K562 (cell line): ENCODE measurements around the gene ROBO3. TPM values are rescaled to one million over a fixed set of nuclear protein-coding genes. Genes with fewer than 3 reads are reported as not detected.

Source experiments
- ATAC-seq: fragments of 200-7000 bp; cut with Tn5 transposase; 3 replicates; pipeline ENCODE4 v1.9.1; 2020; ENCODE audit warnings: moderate library complexity
- Bru-seq: library from RNA; stranded (reverse); fragments of 400-500 nt; gene quantifications from one replicate; lab custom pipeline; 2021; lab: Mats Ljungman, UMichigan
- BruChase-seq, 2 experiments: library from RNA; stranded (reverse); fragments of 400-500 nt; gene quantifications; one replicate each; lab custom pipeline; 2021; lab: Mats Ljungman, UMichigan
- BruUV-seq: library from RNA; stranded (reverse); fragments of 400-500 nt; replicated peaks from 2 replicates; lab custom pipeline; 2021; lab: Mats Ljungman, UMichigan
- CTCF ChIA-PET: fragments of 300-600 bp; formaldehyde crosslinking; extraction: SDS; loops from one replicate; lab custom pipeline; 2021; ENCODE audit warnings: low intra/inter-chr PET ratio; lab: Yijun Ruan, JAX
- POLR2A ChIA-PET: fragments of 300-600, 350-650 bp; sonication (Branson Sonifier 250); formaldehyde crosslinking; extraction: SDS; loops from one replicate; lab custom pipeline; 2021; ENCODE audit warnings: antibody characterized with exemption, inconsistent platforms; lab: Yijun Ruan, JAX
- DNase-seq, 4 experiments: peaks; one replicate each; pipeline versions ENCODE4 v3.0.0 to v3.0.0-alpha.2; 2011 to 2018; ENCODE audit warnings: low spot score in 3 of 4, mixed read lengths in 3 of 4; ENCODE audit errors: extremely low read depth in 1 of 4
- FAIRE-seq: peaks from 2 replicates; lab custom pipeline; 2011; peaks lifted over from hg19 to GRCh38; lab: Jason Lieb, UNC
- H2AFZ ChIP-seq: 2 replicates; pipeline ENCODE4 v1.6.0; 2011; ENCODE audit warnings: low read depth, low read length, control low read depth, inconsistent platforms
- H3K27ac ChIP-seq: fragments of 200-600 bp; 3 replicates; pipeline ENCODE4 v1.8.0; 2011; ENCODE audit warnings: low read depth, mild to moderate bottlenecking, control low read depth, inconsistent platforms, low read length, moderate library complexity, mixed read lengths; ENCODE audit errors: extremely low read depth
- H3K27me3 ChIP-seq, 2 experiments: fragments of 300-600 bp in 1 of 2; 2 replicates in 1 of 2; 3 replicates in 1 of 2; pipeline versions ENCODE4 v1.6.0 to v1.8.0; 2011; ENCODE audit warnings: inconsistent platforms in 2 of 2, low read length in 2 of 2, mild to moderate bottlenecking in 1 of 2, mixed read lengths in 1 of 2, moderate library complexity in 1 of 2; ENCODE audit not compliant: control insufficient read depth in 2 of 2, insufficient read depth in 2 of 2
- H3K36me3 ChIP-seq: fragments of 300-600 bp; 3 replicates; pipeline ENCODE4 v1.8.0; 2011; ENCODE audit warnings: mild to moderate bottlenecking, low read length, inconsistent platforms; ENCODE audit not compliant: control insufficient read depth, insufficient read depth
- H3K4me1 ChIP-seq, 2 experiments: fragments of 200-600 bp in 1 of 2; replicated peaks in 1 of 2; 2 replicates in 1 of 2; 3 replicates in 1 of 2; pipeline versions ENCODE4 v1.5.1 to v1.8.0; 2011; ENCODE audit warnings: inconsistent platforms in 2 of 2, low read length in 2 of 2, mild to moderate bottlenecking in 1 of 2, mixed read lengths in 1 of 2, moderate library complexity in 1 of 2; ENCODE audit not compliant: control insufficient read depth in 2 of 2, insufficient read depth in 2 of 2
- H3K4me2 ChIP-seq: 2 replicates; pipeline ENCODE4 v1.6.1; 2011; ENCODE audit warnings: low read length, control low read depth, inconsistent platforms, mixed read lengths; ENCODE audit not compliant: insufficient read depth
- H3K4me3 ChIP-seq: fragments of 200-600 bp; sonication (generic), shearing (Covaris generic); 2 replicates; pipeline ENCODE4 v1.5.1; 2016; ENCODE audit warnings: control low read depth, inconsistent platforms
- H3K79me2 ChIP-seq: fragments of 200-600 bp; 3 replicates; pipeline ENCODE4 v1.8.0; 2011; ENCODE audit warnings: low read length, inconsistent platforms; ENCODE audit not compliant: control insufficient read depth, insufficient read depth
- H3K9ac ChIP-seq, 2 experiments: 2 replicates each; pipeline versions ENCODE4 v1.6.0 to v1.6.1; 2011; ENCODE audit warnings: low read depth in 2 of 2, low read length in 2 of 2, control low read depth in 1 of 2, inconsistent platforms in 1 of 2, mild to moderate bottlenecking in 1 of 2, mixed read lengths in 1 of 2; ENCODE audit not compliant: insufficient read depth in 1 of 2
- H3K9me1 ChIP-seq: one replicate; pipeline ENCODE4 v1.6.0; 2011; ENCODE audit warnings: inconsistent platforms, mild to moderate bottlenecking, low read length, moderate library complexity; ENCODE audit not compliant: control insufficient read depth, insufficient read depth
- H3K9me3 ChIP-seq: replicated peaks from 2 replicates; pipeline ENCODE4 v1.5.1; 2011; ENCODE audit warnings: low read depth, low read length, inconsistent platforms; ENCODE audit not compliant: control insufficient read depth, insufficient read depth
- H4K20me1 ChIP-seq: replicated peaks from 2 replicates; pipeline ENCODE4 v1.6.1; 2011; ENCODE audit warnings: low read length, inconsistent platforms, mixed read lengths; ENCODE audit not compliant: control insufficient read depth, insufficient read depth
- CBFA2T3 ChIP-seq: fragments of 450-650 bp; IDR thresholded peaks from 2 replicates; pipeline ENCODE4 v1.6.1; 2017
- CREBBP ChIP-seq: IDR thresholded peaks from one replicate; pipeline ENCODE4 v1.6.1; 2012; ENCODE audit warnings: low read depth, mild to moderate bottlenecking, control low read depth, inconsistent platforms, low read length
- POLR2AphosphoS2 ChIP-seq: IDR thresholded peaks from 2 replicates; pipeline ENCODE4 v1.6.1; 2012; ENCODE audit warnings: low read length, improper control_type of control experiment
- TEAD4 ChIP-seq, 2 experiments: sonication (generic) in 1 of 2; formaldehyde crosslinking in 1 of 2; IDR thresholded peaks; 2 replicates each; pipeline versions ENCODE4 v1.6.1 to v1.8.0; 2012 to 2022; ENCODE audit warnings: borderline replicate concordance in 1 of 2, inconsistent platforms in 1 of 2, low read length in 1 of 2, mild to moderate bottlenecking in 1 of 2, missing genetic modification reagents in 1 of 2
- WHSC1 ChIP-seq: IDR thresholded peaks from one replicate; pipeline ENCODE4 v1.6.1; 2012; ENCODE audit warnings: low read length, control low read depth, inconsistent platforms
- XRCC5 ChIP-seq: fragments of 200-400 bp; formaldehyde crosslinking; IDR thresholded peaks from 2 replicates; pipeline ENCODE4 v1.6.1; 2017; ENCODE audit warnings: low read depth, mild to moderate bottlenecking, low read length
- WGBS: fragments of 100-300 bp; shearing (Covaris generic); methylation state at CpG from one replicate; pipeline ENCODE4 v1.1.6; 2016; ENCODE audit warnings: low coverage, mixed read lengths; ENCODE audit not compliant: insufficient coverage; ENCODE audit errors: missing lambda C conversion rate; 5-methylcytosine and 5-hydroxymethylcytosine counted together
- in situ Hi-C: fragments of 300-500 bp; cut with MboI; formaldehyde crosslinking; loops from 4 replicates; pipeline ENCODE4 v1.15.0; 2018; ENCODE audit warnings: inconsistent platforms, mixed read lengths
- intact Hi-C: fragments of 100-400 bp; cut with micrococcal nuclease; formaldehyde crosslinking; loops from 2 replicates; pipeline ENCODE4 v1.14.2; 2022
- long read RNA-seq, 3 experiments: library from polyadenylated mRNA in 2 of 3; library from RNA in 1 of 3; unstranded in 2 of 3; stranded (forward) in 1 of 3; transcript quantifications; one replicate each; pipeline ENCODE4 v2.0.0, GENCODE V29; 2019 to 2022
- polyA minus RNA-seq, 3 experiments: library from RNA; depleted of rRNA, polyadenylated mRNA; stranded (reverse); fragments of >200 nt; gene quantifications; 2 replicates each; pipeline ENCODE4 v1.2.3, GENCODE V29; 2011
- polyA plus RNA-seq, 8 experiments: library from polyadenylated mRNA; depleted of rRNA in 4 of 8; stranded (reverse) in 5 of 8; unstranded in 3 of 8; fragments of >200 nt; fragmentation: Nextera tagmentation in 2 of 8; fragmentation: Illumina TruSeq in 1 of 8; extraction: Ambion mirVana in 2 of 8; extraction: Trizol in 1 of 8; gene quantifications; 2 replicates each; pipeline versions ENCODE4 v1.2.1 to v1.2.3, GENCODE V29; 2011 to 2014; ENCODE audit warnings: inconsistent platforms in 1 of 8, missing spikeins in 1 of 8
- total RNA-seq, 7 experiments: library from RNA; depleted of rRNA in 6 of 7; stranded (reverse); fragments of >200 nt in 6 of 7; fragmentation: Illumina TruSeq in 2 of 7; extraction: Trizol in 2 of 7; gene quantifications; 2 replicates each; pipeline versions ENCODE4 v1.2.1 to v1.2.3, GENCODE V29; 2011 to 2021; ENCODE audit warnings: low replicate concordance in 1 of 7
- TF ChIP-seq, protein P1 (sequence below): fragments of 250-450 bp; sonication (Bioruptor Pico); IDR thresholded peaks from 2 replicates; pipeline ENCODE4 v1.5.0; 2020; ENCODE audit warnings: mild to moderate bottlenecking
- TF ChIP-seq, protein P2 (sequence below): sonication (generic); formaldehyde crosslinking; IDR thresholded peaks from 2 replicates; pipeline ENCODE4 v1.8.1; 2022; ENCODE audit warnings: missing genetic modification reagents

Gene ROBO3, protein sequence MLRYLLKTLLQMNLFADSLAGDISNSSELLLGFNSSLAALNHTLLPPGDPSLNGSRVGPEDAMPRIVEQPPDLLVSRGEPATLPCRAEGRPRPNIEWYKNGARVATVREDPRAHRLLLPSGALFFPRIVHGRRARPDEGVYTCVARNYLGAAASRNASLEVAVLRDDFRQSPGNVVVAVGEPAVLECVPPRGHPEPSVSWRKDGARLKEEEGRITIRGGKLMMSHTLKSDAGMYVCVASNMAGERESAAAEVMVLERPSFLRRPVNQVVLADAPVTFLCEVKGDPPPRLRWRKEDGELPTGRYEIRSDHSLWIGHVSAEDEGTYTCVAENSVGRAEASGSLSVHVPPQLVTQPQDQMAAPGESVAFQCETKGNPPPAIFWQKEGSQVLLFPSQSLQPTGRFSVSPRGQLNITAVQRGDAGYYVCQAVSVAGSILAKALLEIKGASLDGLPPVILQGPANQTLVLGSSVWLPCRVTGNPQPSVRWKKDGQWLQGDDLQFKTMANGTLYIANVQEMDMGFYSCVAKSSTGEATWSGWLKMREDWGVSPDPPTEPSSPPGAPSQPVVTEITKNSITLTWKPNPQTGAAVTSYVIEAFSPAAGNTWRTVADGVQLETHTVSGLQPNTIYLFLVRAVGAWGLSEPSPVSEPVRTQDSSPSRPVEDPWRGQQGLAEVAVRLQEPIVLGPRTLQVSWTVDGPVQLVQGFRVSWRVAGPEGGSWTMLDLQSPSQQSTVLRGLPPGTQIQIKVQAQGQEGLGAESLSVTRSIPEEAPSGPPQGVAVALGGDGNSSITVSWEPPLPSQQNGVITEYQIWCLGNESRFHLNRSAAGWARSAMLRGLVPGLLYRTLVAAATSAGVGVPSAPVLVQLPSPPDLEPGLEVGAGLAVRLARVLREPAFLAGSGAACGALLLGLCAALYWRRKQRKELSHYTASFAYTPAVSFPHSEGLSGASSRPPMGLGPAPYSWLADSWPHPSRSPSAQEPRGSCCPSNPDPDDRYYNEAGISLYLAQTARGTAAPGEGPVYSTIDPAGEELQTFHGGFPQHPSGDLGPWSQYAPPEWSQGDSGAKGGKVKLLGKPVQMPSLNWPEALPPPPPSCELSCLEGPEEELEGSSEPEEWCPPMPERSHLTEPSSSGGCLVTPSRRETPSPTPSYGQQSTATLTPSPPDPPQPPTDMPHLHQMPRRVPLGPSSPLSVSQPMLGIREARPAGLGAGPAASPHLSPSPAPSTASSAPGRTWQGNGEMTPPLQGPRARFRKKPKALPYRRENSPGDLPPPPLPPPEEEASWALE (N-terminal part only)
- 2.3 and 5.3 TPM in 2 replicates for total RNA-seq (2011; cell fraction: chromatin; rRNA removed; ENCODE audit: low replicate concordance)
- total RNA-seq (2011; cell fraction: nucleolus; rRNA removed), result 2.7 and 4.6 TPM in 2 replicates
- 4.0 and 5.0 TPM in 2 replicates for total RNA-seq (2011; cell fraction: nucleoplasm; rRNA removed)
- total RNA-seq (2014; rRNA removed) (0.82 and 1.6 TPM in 2 replicates), total RNA-seq (2014; rRNA removed; fragmentation: Illumina TruSeq; extraction: Trizol) (0.29 and 0.67 TPM in 2 replicates), total RNA-seq (2015; rRNA removed; fragmentation: Illumina TruSeq; extraction: Trizol) (0.72 and 1.2 TPM in 2 replicates), total RNA-seq (2021) (1.2 TPM in 2 replicates), polyA plus RNA-seq (2011; rRNA removed) (0.43 and 0.47 TPM in 2 replicates), polyA plus RNA-seq (2014; fragmentation: Illumina TruSeq; extraction: Trizol) (0.97 and 1.6 TPM in 2 replicates), polyA plus RNA-seq (2014; fragmentation: Nextera tagmentation; extraction: Ambion mirVana) (not detected), polyA plus RNA-seq (2014; rRNA removed) (1.4 and 1.9 TPM in 2 replicates), polyA minus RNA-seq (2011; rRNA and poly(A)+ RNA removed) (0.28 TPM in 1 of 2 replicates, not detected in the other), Bru-seq, nascent RNA (percentile 28 among the genes with signal in this experiment), BruChase-seq, experiment 1, labeled RNA remaining after a 2-hour chase (percentile 16 among the genes with signal in this experiment), BruChase-seq, experiment 2, labeled RNA remaining after a 6-hour chase (percentile 22 among the genes with signal in this experiment)
- 0.32 and 1.0 TPM in 2 replicates for polyA plus RNA-seq (2011; cell fraction: cytosol; rRNA removed)
- polyA plus RNA-seq (2011; cell fraction: nucleus; rRNA removed), result 2.7 and 6.4 TPM in 2 replicates
- 1.4 and 3.5 TPM in 2 replicates for polyA plus RNA-seq (2012)
- polyA minus RNA-seq (2011; cell fraction: cytosol; rRNA and poly(A)+ RNA removed), result not detected in 2 replicates
- polyA minus RNA-seq (2011; cell fraction: nucleus; rRNA and poly(A)+ RNA removed), result 0.40 and 0.56 TPM in 2 replicates
- long read RNA-seq, experiment 1, partial matches to known transcripts, result 1 of 1 reads
- long read RNA-seq, experiment 1, other reads (novel, unspliced or antisense), result 0 of 1 reads
- long read RNA-seq, experiment 2, result 0 reads
- long read RNA-seq, experiment 3, partial matches to known transcripts, result 0 of 1 reads
- long read RNA-seq, experiment 3, other reads (novel, unspliced or antisense), result 1 of 1 reads

DNA sequence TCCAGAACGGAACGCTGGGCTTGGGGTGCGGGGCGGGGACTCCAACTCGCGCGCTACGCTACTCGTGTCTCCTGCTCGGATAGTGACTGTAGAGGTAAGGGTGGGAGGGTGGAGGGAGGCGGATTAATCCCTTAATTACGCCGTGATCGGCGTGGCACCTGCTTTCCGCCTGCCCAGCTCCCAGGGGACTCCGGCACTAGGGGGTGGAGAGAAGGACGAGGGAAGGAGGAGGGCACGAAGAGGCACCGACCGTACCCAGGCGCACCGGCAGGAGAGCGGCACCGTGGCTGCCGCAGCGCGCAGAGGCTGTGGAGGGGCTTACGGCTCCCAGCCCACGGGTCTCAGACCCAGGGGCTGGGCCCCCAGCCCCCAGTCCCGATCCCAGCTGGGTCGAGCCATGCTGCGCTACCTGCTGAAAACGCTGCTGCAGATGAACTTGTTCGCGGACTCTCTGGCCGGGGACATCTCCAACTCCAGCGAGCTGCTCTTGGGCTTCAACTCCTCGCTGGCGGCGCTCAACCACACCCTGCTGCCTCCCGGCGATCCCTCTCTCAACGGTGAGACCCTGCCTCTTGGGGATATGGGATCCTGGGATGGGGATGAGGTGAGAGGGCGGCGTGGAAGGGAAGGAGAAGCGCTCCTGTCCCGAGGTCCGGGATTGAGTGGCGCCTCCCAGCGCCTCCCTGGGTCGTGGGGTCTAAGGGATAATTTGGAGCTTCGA lies at the start of gene ROBO3:
Gene ROBO3, plus strand, starts transcription at position 252 of the 721 bp plus-strand sequence. Its CDS starts 146 bp downstream, at position 398.
- Histone ChIP-seq H3K4me1 (peaks cover 5 to 22% of the 10 kb centered on the region in 2 experiments; a peak in 2 of 5 replicates), H3K9me1 (peaks cover 3% of the 10 kb centered on the region), H3K9ac (0 out of 4 replicates have a peak within 1 kb of the TSS, but pooled peaks of 1 of the 2 experiments have one; percentile 17), H3K4me2 (peak within 1 kb of the TSS; percentile 15; the same call in 1 of the 2 replicates), H3K36me3 (no peaks in the 10 kb centered on the region), H3K4me3 (no peak within 1 kb of the TSS), H2AFZ (no peak within 1 kb of the TSS), H4K20me1 (no peaks in the 10 kb centered on the region; the same call in none of the 2 replicates), H3K27ac (no peak within 1 kb of the TSS; the same call in 2 of the 3 replicates), H3K9me3 (no peaks in the 10 kb centered on the region), H3K79me2 (no peaks in the 10 kb centered on the region), H3K27me3 (peaks cover 30 to 76% of the 10 kb centered on the region in 2 experiments)
- no TSS peak for BruUV-seq
- FAIRE-seq, result no peak
- CTCF ChIA-PET, result interaction anchor here (0.6 to 2.2 kb wide), 5 partner anchors 28 to 1224 kb away, joined by 3 to 9 read pairs (median 5); no protein-coding TSS in a partner anchor
- POLR2A ChIA-PET, result no interaction called here
- TF ChIP-seq TEAD4 (IDR thresholded peaks at IDR 0.05; ENCODE audit: low read length) (no peak), TEAD4 (CRISPR knock-in tag; IDR thresholded peaks at IDR 0.05; ENCODE audit: borderline replicate concordance) (no peak), CBFA2T3 (no peak), POLR2AphosphoS2 (no peak), XRCC5 (no peak), WHSC1 (no peak), CREBBP (no peak)
- TF ChIP-seq, protein P1, sequence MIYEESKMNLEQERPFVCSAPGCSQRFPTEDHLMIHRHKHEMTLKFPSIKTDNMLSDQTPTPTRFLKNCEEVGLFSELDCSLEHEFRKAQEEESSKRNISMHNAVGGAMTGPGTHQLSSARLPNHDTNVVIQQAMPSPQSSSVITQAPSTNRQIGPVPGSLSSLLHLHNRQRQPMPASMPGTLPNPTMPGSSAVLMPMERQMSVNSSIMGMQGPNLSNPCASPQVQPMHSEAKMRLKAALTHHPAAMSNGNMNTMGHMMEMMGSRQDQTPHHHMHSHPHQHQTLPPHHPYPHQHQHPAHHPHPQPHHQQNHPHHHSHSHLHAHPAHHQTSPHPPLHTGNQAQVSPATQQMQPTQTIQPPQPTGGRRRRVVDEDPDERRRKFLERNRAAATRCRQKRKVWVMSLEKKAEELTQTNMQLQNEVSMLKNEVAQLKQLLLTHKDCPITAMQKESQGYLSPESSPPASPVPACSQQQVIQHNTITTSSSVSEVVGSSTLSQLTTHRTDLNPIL, result no peak
- TF ChIP-seq, protein P2, sequence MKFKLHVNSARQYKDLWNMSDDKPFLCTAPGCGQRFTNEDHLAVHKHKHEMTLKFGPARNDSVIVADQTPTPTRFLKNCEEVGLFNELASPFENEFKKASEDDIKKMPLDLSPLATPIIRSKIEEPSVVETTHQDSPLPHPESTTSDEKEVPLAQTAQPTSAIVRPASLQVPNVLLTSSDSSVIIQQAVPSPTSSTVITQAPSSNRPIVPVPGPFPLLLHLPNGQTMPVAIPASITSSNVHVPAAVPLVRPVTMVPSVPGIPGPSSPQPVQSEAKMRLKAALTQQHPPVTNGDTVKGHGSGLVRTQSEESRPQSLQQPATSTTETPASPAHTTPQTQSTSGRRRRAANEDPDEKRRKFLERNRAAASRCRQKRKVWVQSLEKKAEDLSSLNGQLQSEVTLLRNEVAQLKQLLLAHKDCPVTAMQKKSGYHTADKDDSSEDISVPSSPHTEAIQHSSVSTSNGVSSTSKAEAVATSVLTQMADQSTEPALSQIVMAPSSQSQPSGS, result no peak
- in situ Hi-C loops (loop anchor here (25.0 kb wide), 1 partner anchor 803 kb away; no protein-coding TSS in a partner anchor), intact Hi-C loops (loop anchor here (10.0 kb wide), 1 partner anchor 801 kb away; no protein-coding TSS in a partner anchor)
- no peak for ATAC-seq
- 30% methylated on average over 43 of the region's 53 CpGs for WGBS
- DNase-seq, result no peak
